Measurements from ENCODE around the gene HS6ST2.

DNA sequence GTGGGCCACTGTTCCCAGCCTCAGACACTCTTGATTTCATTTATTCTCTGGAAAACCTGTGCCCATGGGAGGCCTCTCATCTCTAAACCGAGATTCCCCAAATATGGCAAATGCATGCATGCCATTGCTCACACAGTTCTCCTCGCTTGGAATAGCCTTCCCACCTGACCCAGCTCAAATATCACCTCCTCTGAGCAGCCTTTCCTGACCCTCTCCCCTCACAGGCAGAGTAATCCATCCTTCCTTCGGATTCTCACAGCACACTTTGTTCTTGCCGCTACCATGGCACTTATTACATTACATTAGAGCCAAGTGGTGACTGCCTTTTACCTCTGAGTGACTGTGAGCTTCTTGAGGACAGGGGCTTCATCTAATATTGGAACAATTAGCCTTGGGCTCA is 209.5 kb downstream of the HS6ST2 start:
- TF ChIP-seq, protein P1, sequence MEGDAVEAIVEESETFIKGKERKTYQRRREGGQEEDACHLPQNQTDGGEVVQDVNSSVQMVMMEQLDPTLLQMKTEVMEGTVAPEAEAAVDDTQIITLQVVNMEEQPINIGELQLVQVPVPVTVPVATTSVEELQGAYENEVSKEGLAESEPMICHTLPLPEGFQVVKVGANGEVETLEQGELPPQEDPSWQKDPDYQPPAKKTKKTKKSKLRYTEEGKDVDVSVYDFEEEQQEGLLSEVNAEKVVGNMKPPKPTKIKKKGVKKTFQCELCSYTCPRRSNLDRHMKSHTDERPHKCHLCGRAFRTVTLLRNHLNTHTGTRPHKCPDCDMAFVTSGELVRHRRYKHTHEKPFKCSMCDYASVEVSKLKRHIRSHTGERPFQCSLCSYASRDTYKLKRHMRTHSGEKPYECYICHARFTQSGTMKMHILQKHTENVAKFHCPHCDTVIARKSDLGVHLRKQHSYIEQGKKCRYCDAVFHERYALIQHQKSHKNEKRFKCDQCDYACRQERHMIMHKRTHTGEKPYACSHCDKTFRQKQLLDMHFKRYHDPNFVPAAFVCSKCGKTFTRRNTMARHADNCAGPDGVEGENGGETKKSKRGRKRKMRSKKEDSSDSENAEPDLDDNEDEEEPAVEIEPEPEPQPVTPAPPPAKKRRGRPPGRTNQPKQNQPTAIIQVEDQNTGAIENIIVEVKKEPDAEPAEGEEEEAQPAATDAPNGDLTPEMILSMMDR (IDR thresholded peaks at IDR 0.05) = no peak
- no peak for TF ChIP-seq EP300 (IDR thresholded peaks at IDR 0.05)

All from tibial nerve (tissue), 4 donors.